A549 (cell line): ENCODE measurements around the gene GPANK1. TPM values are rescaled to one million over a fixed set of nuclear protein-coding genes. Genes with fewer than 3 reads are reported as not detected.

Experiments used
- ATAC-seq, 2 experiments: fragments of 200-7000 bp in 1 of 2; fragments of >200 bp in 1 of 2; cut with Nextera tagmentation in 1 of 2; cut with Tn5 transposase in 1 of 2; 3 replicates each; pipeline versions ENCODE4 v1.8.0 to v1.9.1; 2018 to 2020; ENCODE audit warnings: mild to moderate bottlenecking in 1 of 2, moderate library complexity in 1 of 2
- CTCF ChIA-PET: fragments of 300-600 bp; sonication (Branson Sonifier 250); formaldehyde crosslinking; extraction: SDS; loops from one replicate; lab custom pipeline; 2021; ENCODE audit warnings: antibody characterized with exemption, inconsistent platforms; lab: Yijun Ruan, JAX
- POLR2A ChIA-PET: fragments of 350-600 bp; formaldehyde crosslinking; extraction: SDS; loops from one replicate; lab custom pipeline; 2021; ENCODE audit warnings: antibody characterized with exemption, inconsistent platforms; lab: Yijun Ruan, JAX
- DNase-seq, 2 experiments: peaks; one replicate each; pipeline versions ENCODE4 v3.0.0 to v3.0.0-alpha.2; 2011 to 2016; ENCODE audit warnings: low read depth in 1 of 2, low spot score in 1 of 2
- FAIRE-seq: peaks from 2 replicates; lab custom pipeline; 2011; peaks lifted over from hg19 to GRCh38; lab: Jason Lieb, UNC
- H3K27ac ChIP-seq, 2 experiments: fragments of >200 bp; sonication (Bioruptor Twin); formaldehyde crosslinking; 3 replicates each; pipeline ENCODE4 v1.5.1; 2016 to 2017
- H3K4me1 ChIP-seq: fragments of >200 bp; sonication (Bioruptor Twin); formaldehyde crosslinking; 3 replicates; pipeline ENCODE4 v1.6.1; 2016
- H3K4me2 ChIP-seq: fragments of >200 bp; sonication (Bioruptor Twin); formaldehyde crosslinking; 3 replicates; pipeline ENCODE4 v1.6.1; 2016
- H3K4me3 ChIP-seq: fragments of >200 bp; sonication (Bioruptor Twin); formaldehyde crosslinking; 3 replicates; pipeline ENCODE4 v1.5.1; 2016
- H3K9me3 ChIP-seq: fragments of >200 bp; sonication (Bioruptor Twin); formaldehyde crosslinking; 3 replicates; pipeline ENCODE4 v1.6.1; 2016
- BHLHE40 ChIP-seq: IDR thresholded peaks from 2 replicates; pipeline ENCODE4 v1.6.1; 2012; ENCODE audit warnings: low read depth, low read length, inconsistent platforms
- CEBPB ChIP-seq, 2 experiments: fragments of >200 bp in 1 of 2; sonication (Bioruptor Twin) in 1 of 2; formaldehyde crosslinking in 1 of 2; IDR thresholded peaks; 2 replicates each; pipeline ENCODE4 v1.6.1; 2012 to 2016
- CHD2 ChIP-seq: fragments of 150-350 bp; IDR thresholded peaks from 2 replicates; pipeline ENCODE4 v1.6.1; 2014; ENCODE audit warnings: low read length; ENCODE audit not compliant: partially characterized antibody
- CTCF ChIP-seq: fragments of >200 bp; sonication (Bioruptor Twin); formaldehyde crosslinking; IDR thresholded peaks from 3 replicates; pipeline ENCODE4 v1.5.1; 2016
- EHF ChIP-seq: fragments of 250-450 bp; sonication (Bioruptor Pico); IDR thresholded peaks from 2 replicates; pipeline ENCODE4 v1.5.0; 2020; ENCODE audit warnings: mild to moderate bottlenecking
- ELK1 ChIP-seq: fragments of 150-350 bp; IDR thresholded peaks from 2 replicates; pipeline ENCODE4 v1.6.1; 2014; ENCODE audit warnings: low read depth, mild to moderate bottlenecking, low read length
- EP300 ChIP-seq, 2 experiments: fragments of >200 bp; sonication (Bioruptor Twin); formaldehyde crosslinking; IDR thresholded peaks; 2 replicates in 1 of 2; 3 replicates in 1 of 2; pipeline ENCODE4 v1.6.1; 2016 to 2017
- FOSB ChIP-seq: fragments of 250-450 bp; sonication (Bioruptor Pico); IDR thresholded peaks from 2 replicates; pipeline ENCODE4 v1.5.0; 2020; ENCODE audit warnings: mild to moderate bottlenecking, moderate library complexity
- HDAC2 ChIP-seq: fragments of 200-600 bp; sonication (generic); IDR thresholded peaks from 2 replicates; pipeline ENCODE4 v1.6.1; 2016
- HOXB13 ChIP-seq: fragments of 250-450 bp; sonication (Bioruptor Pico); IDR thresholded peaks from 2 replicates; pipeline ENCODE4 v1.5.0; 2020; ENCODE audit warnings: low read depth, mild to moderate bottlenecking, moderate library complexity
- JUN ChIP-seq, 2 experiments: fragments of >200 bp; sonication (Bioruptor Twin); formaldehyde crosslinking; IDR thresholded peaks; 2 replicates in 1 of 2; 3 replicates in 1 of 2; pipeline ENCODE4 v1.6.1; 2016 to 2017
- KDM1A ChIP-seq: fragments of 200-600 bp; sonication (generic); IDR thresholded peaks from 2 replicates; pipeline ENCODE4 v1.6.1; 2016; ENCODE audit warnings: low read depth, mild to moderate bottlenecking
- NPAS2 ChIP-seq: fragments of 250-450 bp; sonication (Bioruptor Pico); IDR thresholded peaks from 2 replicates; pipeline ENCODE4 v1.8.0; 2022; ENCODE audit warnings: mild to moderate bottlenecking, moderate library complexity, borderline replicate concordance
- RAD21 ChIP-seq, 2 experiments: fragments of >200 bp in 1 of 2; sonication (Bioruptor Twin) in 1 of 2; formaldehyde crosslinking in 1 of 2; IDR thresholded peaks in 1 of 2; conservative IDR thresholded peaks in 1 of 2; 2 replicates in 1 of 2; 3 replicates in 1 of 2; pipeline ENCODE4 v1.6.1; 2012 to 2018; ENCODE audit warnings: inconsistent platforms in 1 of 2
- RCOR1 ChIP-seq: fragments of 150-350 bp; IDR thresholded peaks from 2 replicates; pipeline ENCODE4 v1.6.1; 2014; ENCODE audit warnings: antibody characterized with exemption, low read length, low read depth
- RFX5 ChIP-seq: fragments of 450-650 bp; IDR thresholded peaks from 2 replicates; pipeline ENCODE4 v1.7.1; 2014; ENCODE audit warnings: antibody characterized with exemption, mild to moderate bottlenecking, moderate library complexity
- SMC3 ChIP-seq: fragments of >200 bp; sonication (Bioruptor Twin); formaldehyde crosslinking; IDR thresholded peaks from 3 replicates; pipeline ENCODE4 v1.6.1; 2018; ENCODE audit warnings: inconsistent platforms
- SREBF2 ChIP-seq: fragments of 450-650 bp; IDR thresholded peaks from 2 replicates; pipeline ENCODE4 v1.6.1; 2014; ENCODE audit warnings: mild to moderate bottlenecking, moderate library complexity
- ZNF302 ChIP-seq: fragments of 250-450 bp; sonication (Bioruptor Pico); IDR thresholded peaks from 2 replicates; pipeline ENCODE4 v1.9.0; 2021; ENCODE audit warnings: inconsistent platforms, mild to moderate bottlenecking, moderate library complexity
- WGBS: methylation state at CpG from one replicate; pipeline ENCODE4 v1.1.6; 2017; ENCODE audit errors: missing lambda C conversion rate; 5-methylcytosine and 5-hydroxymethylcytosine counted together
- polyA plus RNA-seq, 4 experiments: library from polyadenylated mRNA; depleted of rRNA in 3 of 4; stranded (reverse); fragments of >200 nt; fragmentation: RNase III in 1 of 4; extraction: RNeasy Plus Mini Kit Qiagen cat#74134 plus additional on column Dnase treatment in 1 of 4; gene quantifications; 2 replicates in 3 of 4; 3 replicates in 1 of 4; pipeline ENCODE4 v1.2.3, GENCODE V29; 2011 to 2017
- TF ChIP-seq, protein P1 (sequence below): fragments of >200 bp; sonication (Bioruptor Twin); formaldehyde crosslinking; IDR thresholded peaks from 3 replicates; pipeline ENCODE4 v1.6.1; 2016

Gene GPANK1
- polyA plus RNA-seq, 2 of the 4 experiments (the other 2 are of a cell fraction): 11.0 TPM

DNA sequence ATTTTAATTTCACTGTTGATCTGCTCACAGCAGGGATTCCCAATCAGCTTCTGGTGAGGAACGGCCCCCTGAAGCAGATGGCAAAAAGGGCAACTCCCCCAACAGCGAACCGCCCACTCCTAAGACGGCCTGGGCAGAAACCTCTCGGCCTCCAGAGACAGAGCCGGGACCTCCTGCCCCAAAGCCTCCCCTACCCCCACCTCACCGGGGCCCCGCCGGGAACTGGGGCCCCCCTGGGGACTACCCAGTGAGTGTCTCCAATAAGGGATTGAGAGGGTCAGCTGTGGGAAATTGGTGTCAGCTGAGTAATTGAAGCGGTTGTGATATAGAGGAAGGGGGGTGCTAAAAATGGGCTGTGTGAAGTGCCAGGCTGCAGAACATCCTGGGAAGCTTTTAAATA is 37.8 kb downstream of the GPANK1 start:
- Histone ChIP-seq H3K4me3 (no peak overlapping the region), H3K4me2 (no peak overlapping the region), H3K4me1 (peaks cover 10% of the 10 kb centered on the region), H3K27ac (no peak overlapping the region), H3K9me3 (no peaks in the 10 kb centered on the region)
- 92% methylated on average over 5 of the region's 10 CpGs for WGBS
- ATAC-seq (no peak), DNase-seq (no peak), FAIRE-seq (no peak)
- ChIA-PET CTCF (interaction anchor here (0.6 to 1.3 kb wide), 4 partner anchors 29 to 326 kb away, joined by 3 to 4 read pairs (median 3); no protein-coding TSS in a partner anchor), POLR2A (no interaction called here)
- TF ChIP-seq KDM1A: no peak
- TF ChIP-seq CHD2: no peak
- TF ChIP-seq CEBPB (IDR thresholded peaks at IDR 0.05): no peak
- TF ChIP-seq EHF (CRISPR knock-in tag): no peak
- TF ChIP-seq HOXB13 (CRISPR knock-in tag): no peak
- TF ChIP-seq, protein P1, sequence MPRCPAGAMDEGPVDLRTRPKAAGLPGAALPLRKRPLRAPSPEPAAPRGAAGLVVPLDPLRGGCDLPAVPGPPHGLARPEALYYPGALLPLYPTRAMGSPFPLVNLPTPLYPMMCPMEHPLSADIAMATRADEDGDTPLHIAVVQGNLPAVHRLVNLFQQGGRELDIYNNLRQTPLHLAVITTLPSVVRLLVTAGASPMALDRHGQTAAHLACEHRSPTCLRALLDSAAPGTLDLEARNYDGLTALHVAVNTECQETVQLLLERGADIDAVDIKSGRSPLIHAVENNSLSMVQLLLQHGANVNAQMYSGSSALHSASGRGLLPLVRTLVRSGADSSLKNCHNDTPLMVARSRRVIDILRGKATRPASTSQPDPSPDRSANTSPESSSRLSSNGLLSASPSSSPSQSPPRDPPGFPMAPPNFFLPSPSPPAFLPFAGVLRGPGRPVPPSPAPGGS: no peak
- TF ChIP-seq SMC3: no peak
- no peak for TF ChIP-seq HDAC2
- no peak for TF ChIP-seq JUN (IDR thresholded peaks at IDR 0.05)
- no peak for TF ChIP-seq RFX5
- no peak for TF ChIP-seq BHLHE40
- TF ChIP-seq NPAS2 (CRISPR knock-in tag): no peak
- TF ChIP-seq RCOR1: no peak
- no peak for TF ChIP-seq CTCF
- TF ChIP-seq EP300 (IDR thresholded peaks at IDR 0.05): no peak
- no peak for TF ChIP-seq FOSB (CRISPR knock-in tag)
- TF ChIP-seq RAD21 (conservative IDR thresholded peaks at IDR 0.05 in 1 of 2, IDR thresholded peaks at IDR 0.05 in 1 of 2): no peak

DNA sequence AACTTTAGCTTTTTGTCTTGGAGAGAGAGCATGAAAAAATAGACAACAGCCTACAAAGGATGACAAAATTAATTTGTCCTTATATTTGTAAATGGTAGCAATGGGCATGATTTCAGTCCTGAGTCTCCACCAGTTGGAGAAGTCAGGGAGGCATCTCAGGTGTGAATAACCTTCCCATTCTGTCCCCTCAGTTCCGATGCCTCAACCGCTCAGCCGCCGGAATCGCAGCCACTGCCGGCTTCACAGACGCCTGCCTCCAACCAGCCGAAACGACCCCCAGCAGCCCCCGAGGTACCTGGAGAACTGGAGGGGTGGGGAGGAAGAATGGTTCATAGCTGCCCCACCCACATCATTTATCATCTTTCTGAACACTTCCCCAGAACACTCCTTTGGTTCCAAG is 40.7 kb downstream of the GPANK1 start:
- H3K4me2 ChIP-seq: no peak overlapping the region
- ChIA-PET POLR2A (no interaction called here), CTCF (interaction anchor here (1.1 kb wide), 1 partner anchor 27 kb away, joined by 3 read pairs; no protein-coding TSS in a partner anchor)
- H3K4me1 ChIP-seq: peaks cover 15% of the 10 kb centered on the region
- TF ChIP-seq CEBPB (IDR thresholded peaks at IDR 0.05) (no peak), ZNF302 (CRISPR knock-in tag) (no peak)
- ATAC-seq: no peak
- WGBS: 94% methylated on average over 10 of the region's 10 CpGs
- FAIRE-seq: no peak
- H3K9me3 ChIP-seq: no peaks in the 10 kb centered on the region
- no peak overlapping the region for H3K4me3 ChIP-seq
- DNase-seq: no peak
- no peak overlapping the region for H3K27ac ChIP-seq

- ChIA-PET POLR2A (interaction anchor here (0.7 to 1.2 kb wide), 2 partner anchors 10 to 17 kb away, joined by 3 to 7 read pairs; no protein-coding TSS in a partner anchor), CTCF (interaction anchor here (0.8 to 1.7 kb wide), 4 partner anchors 10 to 42 kb away, joined by 3 to 6 read pairs (median 4); no protein-coding TSS in a partner anchor)
- DNase-seq (no peak), FAIRE-seq (no peak), ATAC-seq (no peak)
- 93% methylated on average over 10 of the region's 10 CpGs for WGBS
- Histone ChIP-seq H3K4me1 (peaks cover 15% of the 10 kb centered on the region), H3K9me3 (no peaks in the 10 kb centered on the region), H3K27ac (peak overlapping the region in 1 of 2 experiments; percentile 99; a peak in 3 of 6 replicates), H3K4me3 (peak overlapping the region; percentile 81; the same call in 1 of the 3 replicates), H3K4me2 (peak overlapping the region; percentile 99)
- no peak for TF ChIP-seq BHLHE40
- TF ChIP-seq SREBF2: no peak
- no peak for TF ChIP-seq ELK1
Observed at GRCh38 chr6:31622684-31623091, 42.1 kb downstream of the GPANK1 start.
